OCI-LY3 (cell line): ENCODE data around the gene F8.

Source experiments
- CTCF ChIP-seq: fragments of 200-600, 300-600 bp; sonication (generic); IDR thresholded peaks from 2 replicates; pipeline ENCODE4 v1.5.1; 2014; ENCODE audit warnings: antibody characterized with exemption, low read length, low read depth
- EZH2phosphoT487 ChIP-seq: fragments of 200-600 bp; shearing (Covaris generic); IDR thresholded peaks from 2 replicates; pipeline ENCODE4 v1.6.1; 2018; ENCODE audit warnings: antibody characterized with exemption, mixed run types, low read depth

GRCh38 chrX:154990496-154990895, 32.0 kb downstream of the F8 start:
- no peak for TF ChIP-seq CTCF
- TF ChIP-seq EZH2phosphoT487, result no peak
